ENCODE data around the gene CDYL2. TPM values are rescaled to one million over a fixed set of nuclear protein-coding genes. Genes with fewer than 3 reads are reported as not detected.

The CDYL2 gene
- total RNA-seq, 2 donors from 2014 or later = 9.9 to 12.8 TPM

GRCh38 chr16:80710918-80711317 is 93.5 kb downstream of the CDYL2 start:
- DNase-seq = no peak
- H3K36me3 Mint-ChIP-seq (ENCODE audit: low read depth) = peaks cover 1% of the 10 kb centered on the region
- Histone ChIP-seq H3K36me3 (ENCODE audit: control insufficient read depth, insufficient read depth, low read length) (no peaks in the 10 kb centered on the region), H3K4me1 (ENCODE audit: control insufficient read depth, insufficient read depth, low read length) (no peaks in the 10 kb centered on the region), H3K27me3 (ENCODE audit: control insufficient read depth, insufficient read depth, low read length, poor library complexity, severe bottlenecking) (no peaks in the 10 kb centered on the region), H3K9me3 (ENCODE audit: control insufficient read depth, low read length) (no peaks in the 10 kb centered on the region), H3K9ac (ENCODE audit: extremely low read depth, low read length, poor library complexity, severe bottlenecking) (no peak overlapping the region), H3K27ac (ENCODE audit: low read depth, low read length) (no peak overlapping the region), H3K4me3 (ENCODE audit: low read length) (no peak overlapping the region)
- 92 to 96% methylated on average over 7 to 8 of the region's 8 CpGs for WGBS, 2 experiments (ENCODE audit: insufficient coverage in 1 of 2, insufficient read length in 1 of 2)
- H3K9me3 Mint-ChIP-seq = no peaks in the 10 kb centered on the region
- H3K27me3 Mint-ChIP-seq (ENCODE audit: insufficient read depth) = no peaks in the 10 kb centered on the region
- no peak for TF ChIP-seq CTCF (conservative IDR thresholded peaks at IDR 0.05)
- H3K4me1 Mint-ChIP-seq = no peaks in the 10 kb centered on the region
- no peak overlapping the region for H3K27ac Mint-ChIP-seq
- H3K4me3 Mint-ChIP-seq = no peak overlapping the region

- H3K27ac Mint-ChIP-seq = no peak overlapping the region
- no peaks in the 10 kb centered on the region for H3K27me3 ChIP-seq (ENCODE audit: control insufficient read depth, insufficient read depth, low read length, poor library complexity, severe bottlenecking)
- WGBS, 2 experiments (ENCODE audit: insufficient coverage in 1 of 2, insufficient read length in 1 of 2) = 86 to 95% methylated on average over 4 to 9 of the region's 9 CpGs
- H3K27me3 Mint-ChIP-seq (ENCODE audit: insufficient read depth) = no peaks in the 10 kb centered on the region
- H3K36me3 Mint-ChIP-seq (ENCODE audit: low read depth) = peaks cover 1% of the 10 kb centered on the region
- no peak overlapping the region for H3K27ac ChIP-seq (ENCODE audit: low read depth, low read length)
- H3K36me3 ChIP-seq (ENCODE audit: control insufficient read depth, insufficient read depth, low read length) = no peaks in the 10 kb centered on the region
- no peak overlapping the region for H3K4me3 Mint-ChIP-seq
- no peaks in the 10 kb centered on the region for H3K9me3 ChIP-seq (ENCODE audit: control insufficient read depth, low read length)
- no peak overlapping the region for H3K9ac ChIP-seq (ENCODE audit: extremely low read depth, low read length, poor library complexity, severe bottlenecking)
- no peaks in the 10 kb centered on the region for H3K4me1 ChIP-seq (ENCODE audit: control insufficient read depth, insufficient read depth, low read length)
- TF ChIP-seq CTCF (conservative IDR thresholded peaks at IDR 0.05) = no peak
- no peak for DNase-seq
- no peaks in the 10 kb centered on the region for H3K4me1 Mint-ChIP-seq
- no peaks in the 10 kb centered on the region for H3K9me3 Mint-ChIP-seq
- H3K4me3 ChIP-seq (ENCODE audit: low read length) = no peak overlapping the region
Measured at GRCh38 chr16:80708823-80709222, 95.6 kb downstream of the CDYL2 start.

GRCh38 chr16:80707686-80708085 is 96.7 kb downstream of the CDYL2 start:
- no peak for DNase-seq
- no peaks in the 10 kb centered on the region for H3K4me1 ChIP-seq (ENCODE audit: control insufficient read depth, insufficient read depth, low read length)
- H3K36me3 Mint-ChIP-seq (ENCODE audit: low read depth) = peaks cover 1% of the 10 kb centered on the region
- H3K4me3 ChIP-seq (ENCODE audit: low read length) = no peak overlapping the region
- no peak overlapping the region for H3K27ac Mint-ChIP-seq
- no peak overlapping the region for H3K9ac ChIP-seq (ENCODE audit: extremely low read depth, low read length, poor library complexity, severe bottlenecking)
- H3K27me3 ChIP-seq (ENCODE audit: control insufficient read depth, insufficient read depth, low read length, poor library complexity, severe bottlenecking) = no peaks in the 10 kb centered on the region
- no peak overlapping the region for H3K27ac ChIP-seq (ENCODE audit: low read depth, low read length)
- H3K9me3 Mint-ChIP-seq = no peaks in the 10 kb centered on the region
- H3K36me3 ChIP-seq (ENCODE audit: control insufficient read depth, insufficient read depth, low read length) = no peaks in the 10 kb centered on the region
- no peaks in the 10 kb centered on the region for H3K9me3 ChIP-seq (ENCODE audit: control insufficient read depth, low read length)
- TF ChIP-seq CTCF (conservative IDR thresholded peaks at IDR 0.05) = no peak
- H3K4me3 Mint-ChIP-seq = no peak overlapping the region
- H3K27me3 Mint-ChIP-seq (ENCODE audit: insufficient read depth) = no peaks in the 10 kb centered on the region
- H3K4me1 Mint-ChIP-seq = peaks cover 4% of the 10 kb centered on the region

All from endodermal cell (in vitro differentiated cells).